Natural killer cell (primary cell): ENCODE data around the gene AOX1. TPM values are rescaled to one million over a fixed set of nuclear protein-coding genes. Genes with fewer than 3 reads are reported as not detected.

Experiments
- ATAC-seq, 3 donors: fragments of 150-1000 bp in 2 of 3; fragments of 200-7000 bp in 1 of 3; cut with Tn5 transposase; 1 replicate in 1 of 3; 2 replicates in 2 of 3; pipeline ENCODE4 v1.10.0; 2021; ENCODE audit warnings: mild to moderate bottlenecking in 2 of 3, moderate library complexity in 2 of 3
- DNase-seq, 2 donors: peaks; one replicate each; pipeline versions ENCODE4 v3.0.0 to v3.0.0-alpha.2; 2013 to 2021; ENCODE audit warnings: mixed read lengths in 1 of 2
- H3K27ac ChIP-seq: one replicate; pipeline ENCODE4 v1.5.1; 2013; ENCODE audit warnings: mild to moderate bottlenecking, low read length
- H3K27me3 ChIP-seq: one replicate; pipeline ENCODE4 v1.6.1; 2013; ENCODE audit warnings: low read length; ENCODE audit not compliant: control insufficient read depth, insufficient read depth
- H3K36me3 ChIP-seq: one replicate; pipeline ENCODE4 v1.6.1; 2013; ENCODE audit warnings: low read length; ENCODE audit not compliant: control insufficient read depth, insufficient read depth
- H3K4me1 ChIP-seq: one replicate; pipeline ENCODE4 v1.6.1; 2013; ENCODE audit warnings: low read length; ENCODE audit not compliant: control insufficient read depth, insufficient read depth
- H3K4me3 ChIP-seq: one replicate; pipeline ENCODE4 v1.5.1; 2013; ENCODE audit warnings: low read length
- H3K9me3 ChIP-seq: one replicate; pipeline ENCODE4 v1.6.1; 2013; ENCODE audit warnings: low read length; ENCODE audit not compliant: control insufficient read depth, insufficient read depth
- H3K27ac Mint-ChIP-seq, 2 donors: one replicate each; pipeline ENCODE4 v1.8.0; 2022; ENCODE audit warnings: mild to moderate bottlenecking in 2 of 2, mixed read lengths in 2 of 2, moderate library complexity in 1 of 2
- H3K27me3 Mint-ChIP-seq, 2 donors: one replicate each; pipeline ENCODE4 v1.8.0; 2022; ENCODE audit warnings: low read depth in 2 of 2, mixed read lengths in 2 of 2
- H3K36me3 Mint-ChIP-seq: one replicate; pipeline ENCODE4 v1.8.0; 2022; ENCODE audit warnings: mixed read lengths
- H3K4me1 Mint-ChIP-seq, 2 donors: one replicate each; pipeline ENCODE4 v1.8.0; 2022; ENCODE audit warnings: mixed read lengths in 2 of 2
- H3K4me3 Mint-ChIP-seq: one replicate; pipeline ENCODE4 v1.8.0; 2022; ENCODE audit warnings: mild to moderate bottlenecking, moderate library complexity, mixed read lengths
- H3K9me3 Mint-ChIP-seq, 2 donors: one replicate each; pipeline ENCODE4 v1.8.0; 2022; ENCODE audit warnings: mixed read lengths in 2 of 2
- CTCF ChIP-seq: fragments of 200-600 bp; IDR thresholded peaks from one replicate; pipeline ENCODE4 v1.8.0; 2022; ENCODE audit warnings: antibody characterized with exemption
- WGBS: methylation state at CpG from one replicate; pipeline ENCODE4 v1.1.7; 2013; ENCODE audit warnings: missing lambda C conversion rate; ENCODE audit not compliant: insufficient coverage; 5-methylcytosine and 5-hydroxymethylcytosine counted together
- intact Hi-C: fragments of 100-400 bp; cut with micrococcal nuclease; formaldehyde crosslinking; loops from one replicate; pipeline ENCODE4 v1.14.2; 2022
- total RNA-seq, 4 donors: library from RNA; stranded (reverse); fragments of 120-200 nt in 1 of 4; gene quantifications; one replicate each; pipeline versions ENCODE4 v1.2.3 to v1.2.4, GENCODE V29; 2013 to 2022

AOX1 gene
- total RNA-seq, 3 donors from 2014 or later (not counting 1 experiment from before 2014, with no cell fraction given): not detected

GRCh38 chr2:200596774-200597570 lies 11.2 kb downstream of the AOX1 start:
- Mint-ChIP-seq H3K27ac (no peak overlapping the region), H3K9me3 (no peaks in the 10 kb centered on the region), H3K36me3 (no peaks in the 10 kb centered on the region), H3K27me3 (peaks cover 15 to 48% of the 10 kb centered on the region in 2 donors), H3K4me1 (no peaks in the 10 kb centered on the region), H3K4me3 (no peak overlapping the region)
- Histone ChIP-seq H3K9me3 (no peaks in the 10 kb centered on the region), H3K27ac (no peak overlapping the region), H3K27me3 (peaks cover 2% of the 10 kb centered on the region), H3K36me3 (no peaks in the 10 kb centered on the region), H3K4me1 (no peaks in the 10 kb centered on the region), H3K4me3 (no peak overlapping the region)
- DNase-seq (no peak), ATAC-seq (no peak)
- intact Hi-C loops: no loop called here
- WGBS: 94% methylated on average over 4 of the region's 5 CpGs
- TF ChIP-seq CTCF: no peak

- Histone ChIP-seq H3K36me3 (no peaks in the 10 kb centered on the region), H3K4me1 (no peaks in the 10 kb centered on the region), H3K4me3 (no peak overlapping the region), H3K27me3 (peaks cover 2% of the 10 kb centered on the region), H3K9me3 (no peaks in the 10 kb centered on the region), H3K27ac (no peak overlapping the region)
- TF ChIP-seq CTCF: no peak
- no peak for DNase-seq
- H3K27ac Mint-ChIP-seq: no peak overlapping the region
- ATAC-seq: no peak
- peaks cover 12 to 33% of the 10 kb centered on the region in 2 donors for H3K27me3 Mint-ChIP-seq
- intact Hi-C loops: no loop called here
- H3K4me3 Mint-ChIP-seq: no peak overlapping the region
- WGBS: 87% methylated on average over 2 of the region's 3 CpGs
- H3K9me3 Mint-ChIP-seq: no peaks in the 10 kb centered on the region
- H3K36me3 Mint-ChIP-seq: no peaks in the 10 kb centered on the region
- peaks cover 0 to 3% of the 10 kb centered on the region in 2 donors for H3K4me1 Mint-ChIP-seq
These were observed 13.4 kb downstream of the AOX1 start for GRCh38 chr2:200599206-200599605.

GRCh38 chr2:200600549-200601225 lies 14.9 kb downstream of the AOX1 start:
- no peak for DNase-seq
- no peak for TF ChIP-seq CTCF
- peaks cover 0 to 3% of the 10 kb centered on the region in 2 donors for H3K4me1 Mint-ChIP-seq
- H3K4me3 Mint-ChIP-seq: no peak overlapping the region
- Histone ChIP-seq H3K4me3 (no peak overlapping the region), H3K4me1 (no peaks in the 10 kb centered on the region), H3K27me3 (peaks cover 2% of the 10 kb centered on the region), H3K36me3 (no peaks in the 10 kb centered on the region), H3K9me3 (no peaks in the 10 kb centered on the region), H3K27ac (no peak overlapping the region)
- no peak overlapping the region for H3K27ac Mint-ChIP-seq
- intact Hi-C loops: no loop called here
- 93% methylated on average over 6 of the region's 7 CpGs for WGBS
- ATAC-seq: no peak
- no peaks in the 10 kb centered on the region for H3K9me3 Mint-ChIP-seq
- no peaks in the 10 kb centered on the region for H3K36me3 Mint-ChIP-seq
- H3K27me3 Mint-ChIP-seq: peaks cover 12 to 29% of the 10 kb centered on the region in 2 donors
